Cardiac muscle cell (in vitro differentiated cells and primary cell): Measurements from ENCODE around the gene TMEM225B. TPM values are rescaled to one million over a fixed set of nuclear protein-coding genes. Genes with fewer than 3 reads are reported as not detected.

Source experiments
- DNase-seq, 2 donors: peaks; one replicate each; pipeline versions ENCODE4 v3.0.0 to v3.0.0-alpha.2; 2010 to 2017; ENCODE audit warnings: low read depth in 1 of 2, low spot score in 1 of 2
- H3K27ac ChIP-seq: fragments of 200-600 bp; sonication (generic); 2 replicates; pipeline ENCODE4 v1.5.1; 2016
- H3K27me3 ChIP-seq: fragments of 200-600 bp; sonication (generic); 2 replicates; pipeline ENCODE4 v1.6.0; 2016; ENCODE audit warnings: control low read depth
- H3K36me3 ChIP-seq: fragments of 200-600 bp; sonication (generic); 2 replicates; pipeline ENCODE4 v1.5.1; 2016; ENCODE audit warnings: control low read depth
- H3K4me1 ChIP-seq: fragments of 200-600 bp; sonication (generic); 2 replicates; pipeline ENCODE4 v1.8.1; 2017; ENCODE audit warnings: low read depth, mild to moderate bottlenecking, mixed run types
- H3K4me3 ChIP-seq: fragments of 200-600 bp; sonication (generic); 2 replicates; pipeline ENCODE4 v1.5.1; 2016; ENCODE audit warnings: mild to moderate bottlenecking
- H3K9me3 ChIP-seq: fragments of 200-600 bp; sonication (generic); 2 replicates; pipeline ENCODE4 v1.5.1; 2017; ENCODE audit warnings: low read depth, mild to moderate bottlenecking, control low read depth
- CTCF ChIP-seq: IDR thresholded peaks from 2 replicates; pipeline ENCODE4 v1.5.1; 2012; ENCODE audit warnings: low read depth, mild to moderate bottlenecking, low read length
- polyA plus RNA-seq: library from polyadenylated mRNA; unstranded; fragments of >200 nt; fragmentation: Nextera tagmentation; extraction: Ambion mirVana; gene quantifications from 2 replicates; pipeline ENCODE4 v1.2.1, GENCODE V29; 2016
- total RNA-seq: library from RNA; depleted of rRNA; stranded (reverse); fragments of >200 nt; gene quantifications from 2 replicates; pipeline ENCODE4 v1.2.3, GENCODE V29; 2016

TMEM225B gene
- total and polyA plus RNA-seq, 2 experiments from 2014 or later = 0.17 to 2.3 TPM

- Histone ChIP-seq H3K27ac (no peak overlapping the region), H3K36me3 (peaks cover 81% of the 10 kb centered on the region), H3K4me1 (no peaks in the 10 kb centered on the region), H3K9me3 (no peaks in the 10 kb centered on the region), H3K27me3 (no peaks in the 10 kb centered on the region), H3K4me3 (no peak overlapping the region)
- no peak for DNase-seq
- TF ChIP-seq CTCF = no peak
These were observed 25.1 kb downstream of the TMEM225B start for GRCh38 chr7:99623091-99623693.

- no peak overlapping the region for H3K27ac ChIP-seq
- H3K4me3 ChIP-seq = no peak overlapping the region
- no peaks in the 10 kb centered on the region for H3K9me3 ChIP-seq
- no peak for TF ChIP-seq CTCF
- DNase-seq = no peak
- peaks cover 76% of the 10 kb centered on the region for H3K36me3 ChIP-seq
- H3K4me1 ChIP-seq = no peaks in the 10 kb centered on the region
- H3K27me3 ChIP-seq = no peaks in the 10 kb centered on the region
These were observed 25.8 kb downstream of the TMEM225B start for GRCh38 chr7:99623702-99624447.

GRCh38 chr7:99624484-99624883 lies 26.4 kb downstream of the TMEM225B start:
- no peaks in the 10 kb centered on the region for H3K27me3 ChIP-seq
- no peak for DNase-seq
- peaks cover 73% of the 10 kb centered on the region for H3K36me3 ChIP-seq
- no peak overlapping the region for H3K4me3 ChIP-seq
- H3K9me3 ChIP-seq = no peaks in the 10 kb centered on the region
- no peaks in the 10 kb centered on the region for H3K4me1 ChIP-seq
- no peak for TF ChIP-seq CTCF
- no peak overlapping the region for H3K27ac ChIP-seq

- Histone ChIP-seq H3K9me3 (no peaks in the 10 kb centered on the region), H3K4me3 (no peak overlapping the region), H3K27ac (no peak overlapping the region), H3K36me3 (peaks cover 73% of the 10 kb centered on the region), H3K27me3 (no peaks in the 10 kb centered on the region), H3K4me1 (no peaks in the 10 kb centered on the region)
- TF ChIP-seq CTCF = no peak
- DNase-seq = no peak
These were observed 27.3 kb downstream of the TMEM225B start for GRCh38 chr7:99625321-99625720.

GRCh38 chr7:99625961-99626360 lies 27.9 kb downstream of the TMEM225B start:
- H3K4me3 ChIP-seq = no peak overlapping the region
- H3K4me1 ChIP-seq = no peaks in the 10 kb centered on the region
- TF ChIP-seq CTCF = no peak
- no peaks in the 10 kb centered on the region for H3K9me3 ChIP-seq
- H3K27me3 ChIP-seq = no peaks in the 10 kb centered on the region
- no peak for DNase-seq
- no peak overlapping the region for H3K27ac ChIP-seq
- H3K36me3 ChIP-seq = peaks cover 73% of the 10 kb centered on the region
